GM18508 (cell line): Measurements from ENCODE around the gene GTPBP6.
"Not testable (repeated sequence)": the region's sequence is repeated elsewhere in the genome, so short reads cannot be mapped to it uniquely, and the experiment has no call there.

Source experiments
- ATAC-seq: cut with Tn5 transposase; IDR thresholded peaks from one replicate; pipeline ENCODE4 v1.9.1; 2021; ENCODE audit warnings: moderate number of reproducible peaks; ENCODE audit not compliant: insufficient read depth, unreplicated experiment

The GTPBP6 gene

GRCh38 chrX:320126-320783 lies 1.7 kb upstream of the GTPBP6 start:
- ATAC-seq: no peak

- ATAC-seq: no peak
Measured at GRCh38 chrX:319579-320125, 1.1 kb upstream of the GTPBP6 start.

- peak; percentile 42 for ATAC-seq
Measured at GRCh38 chrX:318068-318738, 393 bp downstream of the GTPBP6 start.

GRCh38 chrX:317424-318067 lies 1.1 kb downstream of the GTPBP6 start:
- no peak for ATAC-seq

GRCh38 chrX:316351-317325 lies 2.0 kb downstream of the GTPBP6 start:
- no peak for ATAC-seq

- ATAC-seq: no peak
Measured at GRCh38 chrX:314781-315595, 3.6 kb downstream of the GTPBP6 start.

GRCh38 chrX:314049-314448 lies 4.5 kb downstream of the GTPBP6 start:
- no peak for ATAC-seq

GRCh38 chrX:313546-313945 lies 5.0 kb downstream of the GTPBP6 start:
- no peak for ATAC-seq

- ATAC-seq: no peak
Measured at GRCh38 chrX:312621-313331, 5.8 kb downstream of the GTPBP6 start.

- no peak for ATAC-seq
Measured at GRCh38 chrX:311156-312129, 7.2 kb downstream of the GTPBP6 start.

GRCh38 chrX:310621-311155 lies 7.9 kb downstream of the GTPBP6 start:
- ATAC-seq: no peak

GRCh38 chrX:308821-309520 lies 9.6 kb downstream of the GTPBP6 start:
- ATAC-seq: no peak

- no peak for ATAC-seq
Measured at GRCh38 chrX:307261-308111, 11.1 kb downstream of the GTPBP6 start.

GRCh38 chrX:306614-307251 lies 11.9 kb downstream of the GTPBP6 start:
- not testable (repeated sequence) for ATAC-seq
